Liver (tissue), 9 donors: ENCODE data around the gene ZNF749. TPM values are rescaled to one million over a fixed set of nuclear protein-coding genes. Genes with fewer than 3 reads are reported as not detected.
A peak's percentile ranks its signal among the peaks of the same experiment; 100 is the strongest.

Source experiments
- DNase-seq: peaks from one replicate; pipeline ENCODE4 v3.0.0-alpha.2; 2017; ENCODE audit warnings: low spot score
- H3K27ac ChIP-seq, 2 donors: one replicate each; pipeline ENCODE4 v1.7.0; 2013; ENCODE audit warnings: inconsistent platforms in 2 of 2, low read length in 2 of 2, control low read depth in 1 of 2, low read depth in 1 of 2, mild to moderate bottlenecking in 1 of 2
- H3K27me3 ChIP-seq, 4 donors: one replicate each; pipeline versions ENCODE4 v1.6.1 to v1.7.0; 2013; ENCODE audit warnings: low read length in 3 of 4, inconsistent platforms in 1 of 4, mild to moderate bottlenecking in 1 of 4, moderate library complexity in 1 of 4; ENCODE audit not compliant: control insufficient read depth in 4 of 4, insufficient read depth in 4 of 4
- H3K36me3 ChIP-seq, 4 donors: one replicate each; pipeline versions ENCODE4 v1.6.1 to v1.7.0; 2013; ENCODE audit warnings: low read length in 3 of 4, mild to moderate bottlenecking in 3 of 4, low read depth in 1 of 4, moderate library complexity in 1 of 4; ENCODE audit not compliant: control insufficient read depth in 4 of 4, insufficient read depth in 3 of 4
- H3K4me1 ChIP-seq, 4 donors: one replicate each; pipeline versions ENCODE4 v1.6.1 to v1.7.0; 2013; ENCODE audit warnings: low read length in 3 of 4, mild to moderate bottlenecking in 3 of 4, moderate library complexity in 1 of 4; ENCODE audit not compliant: control insufficient read depth in 4 of 4, insufficient read depth in 4 of 4
- H3K4me3 ChIP-seq, 3 donors: one replicate each; pipeline versions ENCODE4 v1.6.1 to v1.7.0; 2013; ENCODE audit warnings: low read length in 3 of 3, control low read depth in 1 of 3, low read depth in 1 of 3, mild to moderate bottlenecking in 1 of 3
- H3K9ac ChIP-seq, 2 donors: one replicate each; pipeline ENCODE4 v1.7.0; 2013; ENCODE audit warnings: low read length in 2 of 2, mild to moderate bottlenecking in 2 of 2, moderate library complexity in 2 of 2, control low read depth in 1 of 2, low read depth in 1 of 2
- H3K9me3 ChIP-seq, 4 donors: one replicate each; pipeline versions ENCODE4 v1.6.1 to v1.7.0; 2013; ENCODE audit warnings: low read length in 3 of 4; ENCODE audit not compliant: control insufficient read depth in 4 of 4
- EGR1 ChIP-seq, 2 donors: IDR thresholded peaks; 2 replicates each; pipeline ENCODE4 v1.6.1; 2016 to 2018; ENCODE audit warnings: antibody characterized with exemption in 2 of 2, low read depth in 2 of 2
- FOXA1 ChIP-seq: IDR thresholded peaks from 2 replicates; pipeline ENCODE4 v1.6.1; 2016; ENCODE audit warnings: antibody characterized with exemption
- FOXA2 ChIP-seq: IDR thresholded peaks from 2 replicates; pipeline ENCODE4 v1.6.1; 2016; ENCODE audit warnings: antibody characterized with exemption
- HNF4A ChIP-seq, 2 donors: conservative IDR thresholded peaks; 2 replicates each; pipeline ENCODE4 v1.6.1; 2016; ENCODE audit warnings: antibody characterized with exemption in 2 of 2, mild to moderate bottlenecking in 2 of 2
- HNF4G ChIP-seq: IDR thresholded peaks from 2 replicates; pipeline ENCODE4 v1.6.1; 2016; ENCODE audit warnings: antibody characterized with exemption
- JUND ChIP-seq, 2 donors: IDR thresholded peaks; 2 replicates each; pipeline ENCODE4 v1.6.1; 2016; ENCODE audit warnings: antibody characterized with exemption in 2 of 2
- NR2F2 ChIP-seq: IDR thresholded peaks from 2 replicates; pipeline ENCODE4 v1.6.1; 2016; ENCODE audit warnings: antibody characterized with exemption
- RAD21 ChIP-seq, 2 donors: IDR thresholded peaks; 2 replicates each; pipeline ENCODE4 v1.6.1; 2016; ENCODE audit warnings: antibody characterized with exemption in 2 of 2, mild to moderate bottlenecking in 2 of 2
- RXRA ChIP-seq, 2 donors: IDR thresholded peaks; 2 replicates each; pipeline ENCODE4 v1.6.1; 2017 to 2018; ENCODE audit warnings: antibody characterized with exemption in 2 of 2, mild to moderate bottlenecking in 1 of 2
- TAF1 ChIP-seq: conservative IDR thresholded peaks from 2 replicates; pipeline ENCODE4 v1.6.1; 2016; ENCODE audit warnings: antibody characterized with exemption, mild to moderate bottlenecking
- YY1 ChIP-seq: IDR thresholded peaks from 2 replicates; pipeline ENCODE4 v1.6.1; 2016; ENCODE audit warnings: antibody characterized with exemption, mild to moderate bottlenecking
- WGBS: extraction: QIAGEN DNeasy Blood & Tissue Kit; methylation state at CpG from one replicate; pipeline ENCODE4 v1.1.7; 2013; 5-methylcytosine and 5-hydroxymethylcytosine counted together
- polyA plus RNA-seq, 2 donors: library from polyadenylated mRNA; stranded (reverse) in 1 of 2; unstranded in 1 of 2; fragments of 200-250 nt in 1 of 2; fragments of >200 nt in 1 of 2; fragmentation: Nextera tagmentation in 1 of 2; extraction: Ambion mirVana in 1 of 2; gene quantifications; one replicate each; pipeline versions ENCODE4 v1.2.1 to v1.2.3, GENCODE V29; 2013 to 2015
- total RNA-seq, 2 donors: library from RNA; depleted of rRNA; stranded (reverse); fragments of >200 nt; gene quantifications; one replicate each; pipeline ENCODE4 v1.2.3, GENCODE V29; 2014
- TF ChIP-seq, protein P1 (sequence below): IDR thresholded peaks from 2 replicates; pipeline ENCODE4 v1.6.1; 2016; ENCODE audit warnings: antibody characterized with exemption
- TF ChIP-seq, protein P2 (sequence below): IDR thresholded peaks from 2 replicates; pipeline ENCODE4 v1.6.1; 2016; ENCODE audit warnings: antibody characterized with exemption
- donor health status: healthy.
- donor health status: healthy.
- donor health status: healthy.
- donor health status: healthy.
- donor health status: healthy.

Gene ZNF749
- total and polyA plus RNA-seq, 4 donors = 0.83 to 11.6 (median 5.7) TPM

DNA sequence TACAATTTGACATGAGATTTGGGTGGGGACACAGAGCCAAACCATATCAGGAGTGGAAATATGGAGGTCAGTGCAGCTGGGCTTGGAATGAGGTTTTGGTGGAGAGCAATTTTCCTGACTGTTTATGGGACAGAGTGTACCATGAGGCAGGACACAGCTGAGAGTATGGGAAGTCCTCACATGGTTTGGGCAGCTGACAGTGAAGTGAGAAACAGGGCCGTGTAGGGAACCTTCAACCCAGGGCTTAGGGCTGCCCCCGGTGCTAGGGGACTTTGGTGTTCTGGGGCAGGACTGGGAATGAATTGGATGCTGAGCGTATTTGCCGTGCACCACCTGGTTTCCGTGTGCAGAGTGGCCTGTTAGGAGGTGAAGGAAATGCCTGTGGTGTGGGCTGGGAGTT is 39.4 kb upstream of the ZNF749 start:
- Histone ChIP-seq H3K4me1 (peaks cover 2 to 11% (median 6%) of the 10 kb centered on the region in 4 donors), H3K4me3 (peak overlapping the region in 2 of 3 donors; percentile 35 to 73), H3K27me3 (no peaks in the 10 kb centered on the region), H3K9me3 (peaks cover 8 to 58% (median 56%) of the 10 kb centered on the region in 4 donors), H3K27ac (no peak overlapping the region), H3K36me3 (peaks cover 15 to 61% (median 52%) of the 10 kb centered on the region in 4 donors), H3K9ac (no peak overlapping the region)
- 93% methylated on average over 5 of the region's 5 CpGs for WGBS
- no peak for DNase-seq
- TF ChIP-seq HNF4A (conservative IDR thresholded peaks at IDR 0.05) (no peak), JUND (IDR thresholded peaks at IDR 0.05) (no peak), FOXA1 (no peak)
- TF ChIP-seq, protein P1, sequence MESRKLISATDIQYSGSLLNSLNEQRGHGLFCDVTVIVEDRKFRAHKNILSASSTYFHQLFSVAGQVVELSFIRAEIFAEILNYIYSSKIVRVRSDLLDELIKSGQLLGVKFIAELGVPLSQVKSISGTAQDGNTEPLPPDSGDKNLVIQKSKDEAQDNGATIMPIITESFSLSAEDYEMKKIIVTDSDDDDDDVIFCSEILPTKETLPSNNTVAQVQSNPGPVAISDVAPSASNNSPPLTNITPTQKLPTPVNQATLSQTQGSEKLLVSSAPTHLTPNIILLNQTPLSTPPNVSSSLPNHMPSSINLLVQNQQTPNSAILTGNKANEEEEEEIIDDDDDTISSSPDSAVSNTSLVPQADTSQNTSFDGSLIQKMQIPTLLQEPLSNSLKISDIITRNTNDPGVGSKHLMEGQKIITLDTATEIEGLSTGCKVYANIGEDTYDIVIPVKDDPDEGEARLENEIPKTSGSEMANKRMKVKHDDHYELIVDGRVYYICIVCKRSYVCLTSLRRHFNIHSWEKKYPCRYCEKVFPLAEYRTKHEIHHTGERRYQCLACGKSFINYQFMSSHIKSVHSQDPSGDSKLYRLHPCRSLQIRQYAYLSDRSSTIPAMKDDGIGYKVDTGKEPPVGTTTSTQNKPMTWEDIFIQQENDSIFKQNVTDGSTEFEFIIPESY = no peak

DNA sequence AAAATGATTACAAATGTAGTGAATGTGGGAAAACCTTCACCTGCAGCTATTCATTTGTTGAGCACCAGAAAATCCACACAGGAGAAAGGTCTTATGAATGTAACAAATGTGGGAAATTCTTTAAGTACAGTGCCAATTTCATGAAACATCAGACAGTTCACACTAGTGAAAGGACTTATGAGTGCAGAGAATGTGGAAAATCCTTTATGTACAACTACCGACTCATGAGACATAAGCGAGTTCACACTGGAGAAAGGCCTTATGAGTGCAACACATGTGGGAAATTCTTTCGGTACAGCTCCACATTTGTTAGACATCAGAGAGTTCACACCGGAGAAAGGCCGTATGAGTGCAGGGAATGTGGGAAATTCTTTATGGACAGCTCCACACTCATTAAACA is 36.3 kb upstream of the ZNF749 start:
- 98% methylated on average over 5 of the region's 5 CpGs for WGBS
- Histone ChIP-seq H3K4me3 (peak overlapping the region in 2 of 3 donors; percentile 27 to 59), H3K36me3 (peaks cover 13 to 52% (median 48%) of the 10 kb centered on the region in 4 donors)

DNA sequence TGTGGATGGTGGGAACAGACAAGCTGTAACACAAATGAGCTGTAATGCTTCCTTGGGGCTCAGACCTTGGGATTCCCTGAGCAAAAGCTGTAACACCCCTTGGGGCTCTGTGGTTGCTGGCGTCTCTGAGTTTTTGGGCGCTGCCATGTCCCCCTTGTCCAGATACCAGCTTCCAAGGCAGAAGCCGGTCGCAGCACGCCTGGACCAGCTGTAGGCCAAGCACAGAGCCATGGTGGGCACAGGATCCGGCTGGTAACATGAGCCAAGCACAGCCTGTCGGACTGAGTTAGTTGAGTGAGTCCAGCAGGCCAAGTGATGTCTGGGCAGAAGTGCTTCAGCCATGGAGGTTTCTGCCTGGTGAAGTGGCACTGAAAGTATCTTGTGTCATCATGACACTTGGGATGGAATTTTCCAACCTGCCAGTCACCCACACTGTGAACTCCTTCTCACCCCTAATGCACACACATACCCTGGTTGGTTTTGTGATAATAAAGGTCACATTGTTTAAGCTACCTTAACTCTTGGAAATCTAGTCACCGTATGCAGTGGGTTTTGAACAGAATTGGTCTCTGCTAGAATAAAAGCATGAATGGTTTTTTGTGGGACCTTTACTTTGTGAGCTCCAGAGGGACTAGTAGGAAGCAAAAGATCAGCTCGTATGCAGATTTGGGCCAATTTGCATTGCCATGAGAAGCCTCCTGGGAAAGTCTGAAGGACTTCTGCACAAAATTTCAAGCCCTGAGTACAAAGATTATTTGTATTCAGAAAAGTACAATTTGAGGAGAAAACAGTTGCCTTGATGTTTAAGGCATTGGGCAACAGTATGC is 31.2 kb upstream of the ZNF749 start:
- DNase-seq = no peak
- H3K27ac ChIP-seq = no peak overlapping the region
- H3K9ac ChIP-seq = no peak overlapping the region
- peaks cover 5 to 33% (median 27%) of the 10 kb centered on the region in 4 donors for H3K9me3 ChIP-seq
- peak overlapping the region in 2 of 3 donors; percentile 2 to 38 for H3K4me3 ChIP-seq
- peaks cover 0 to 13% (median 12%) of the 10 kb centered on the region in 4 donors for H3K36me3 ChIP-seq
- no peak for TF ChIP-seq TAF1
- TF ChIP-seq JUND (IDR thresholded peaks at IDR 0.05) = no peak
- TF ChIP-seq, protein P2, sequence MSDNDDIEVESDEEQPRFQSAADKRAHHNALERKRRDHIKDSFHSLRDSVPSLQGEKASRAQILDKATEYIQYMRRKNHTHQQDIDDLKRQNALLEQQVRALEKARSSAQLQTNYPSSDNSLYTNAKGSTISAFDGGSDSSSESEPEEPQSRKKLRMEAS = no peak
- TF ChIP-seq YY1 = no peak
- no peak for TF ChIP-seq NR2F2
- 92% methylated on average over 9 of the region's 9 CpGs for WGBS
- no peaks in the 10 kb centered on the region for H3K4me1 ChIP-seq
- no peaks in the 10 kb centered on the region for H3K27me3 ChIP-seq

More for the DNA sequence above, 36.3 kb upstream of the ZNF749 start:
- Histone ChIP-seq H3K9ac (no peak overlapping the region), H3K27me3 (no peaks in the 10 kb centered on the region), H3K4me1 (peaks cover 0 to 2% (median 0%) of the 10 kb centered on the region in 4 donors), H3K27ac (no peak overlapping the region), H3K9me3 (peaks cover 12 to 67% (median 58%) of the 10 kb centered on the region in 4 donors)
- no peak for TF ChIP-seq RAD21 (IDR thresholded peaks at IDR 0.05)
- TF ChIP-seq HNF4G = no peak
- no peak for TF ChIP-seq JUND (IDR thresholded peaks at IDR 0.05)
- TF ChIP-seq NR2F2 = no peak
- TF ChIP-seq RXRA (IDR thresholded peaks at IDR 0.05) = no peak
- TF ChIP-seq EGR1 (IDR thresholded peaks at IDR 0.05; ENCODE audit: low read depth in 2 of 2) = no peak
- TF ChIP-seq TAF1 = no peak
- no peak for TF ChIP-seq FOXA2
- DNase-seq = no peak
